Effector CD4-positive, alpha-beta T cell (primary cell): ENCODE results near the gene BMP3.

Experiments
- DNase-seq: peaks from one replicate; pipeline ENCODE4 v3.0.0-alpha.2; 2020

Gene BMP3

GRCh38 chr4:81042578-81043365 lies 12.3 kb downstream of the BMP3 start:
- no peak for DNase-seq

- no peak for DNase-seq
These were observed 18.8 kb downstream of the BMP3 start for GRCh38 chr4:81049330-81049729.

- no peak for DNase-seq
These were observed 19.4 kb downstream of the BMP3 start for GRCh38 chr4:81049907-81050306.

- peak; percentile 43 for DNase-seq
These were observed 21.9 kb downstream of the BMP3 start for GRCh38 chr4:81052119-81053068.

- no peak for DNase-seq
These were observed 28.1 kb downstream of the BMP3 start for GRCh38 chr4:81058621-81059020.

- no peak for DNase-seq
These were observed 30.3 kb downstream of the BMP3 start for GRCh38 chr4:81060587-81061343.

- DNase-seq = no peak
These were observed 30.8 kb downstream of the BMP3 start for GRCh38 chr4:81061344-81061730.

GRCh38 chr4:81062001-81062400 lies 31.5 kb downstream of the BMP3 start:
- DNase-seq = no peak

- DNase-seq = no peak
These were observed 34.9 kb downstream of the BMP3 start for GRCh38 chr4:81065446-81065845.

- DNase-seq = peak; percentile 36
These were observed 39.3 kb downstream of the BMP3 start for GRCh38 chr4:81069706-81070331.

GRCh38 chr4:81071013-81071412 lies 40.5 kb downstream of the BMP3 start:
- no peak for DNase-seq

- no peak for DNase-seq
These were observed 50.6 kb downstream of the BMP3 start for GRCh38 chr4:81081156-81081555.

GRCh38 chr4:81084029-81084428 lies 53.5 kb downstream of the BMP3 start:
- DNase-seq = no peak

- DNase-seq = no peak
These were observed 54.1 kb downstream of the BMP3 start for GRCh38 chr4:81084634-81085033.

GRCh38 chr4:81085291-81085690 lies 54.8 kb downstream of the BMP3 start:
- DNase-seq = no peak

- DNase-seq = no peak
These were observed 55.5 kb downstream of the BMP3 start for GRCh38 chr4:81085979-81086378.

GRCh38 chr4:81093720-81094401 lies 63.4 kb downstream of the BMP3 start:
- DNase-seq = no peak

- no peak for DNase-seq
These were observed 64.9 kb downstream of the BMP3 start for GRCh38 chr4:81095389-81095788.

GRCh38 chr4:81096566-81096965 lies 66.1 kb downstream of the BMP3 start:
- DNase-seq = no peak

- DNase-seq = no peak
These were observed 71.6 kb downstream of the BMP3 start for GRCh38 chr4:81102107-81102506.

- DNase-seq = no peak
These were observed 75.6 kb downstream of the BMP3 start for GRCh38 chr4:81106150-81106549.
